ENCODE measurements around the gene UNC79.

Gene UNC79

DNA sequence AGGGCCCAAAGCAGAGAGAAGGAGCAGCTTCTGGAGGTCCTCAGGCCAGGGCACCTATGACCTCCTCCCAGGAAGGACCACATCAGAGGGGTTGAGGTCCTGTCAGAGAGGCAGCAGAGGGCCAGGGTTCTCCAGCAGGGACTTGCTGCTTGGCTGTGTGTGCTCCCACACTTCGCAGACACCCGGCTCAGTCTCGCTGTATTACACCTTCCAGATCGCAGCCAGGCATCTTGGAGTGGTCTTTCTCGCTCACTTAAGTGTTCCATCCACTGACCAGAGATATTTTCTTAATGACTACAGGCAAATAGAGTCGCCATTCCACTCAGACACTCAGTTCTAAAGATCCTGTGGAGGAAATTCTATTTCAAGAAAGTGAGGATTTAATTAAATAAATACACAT lies 273.2 kb downstream of the UNC79 start:
- TF ChIP-seq, protein P1, sequence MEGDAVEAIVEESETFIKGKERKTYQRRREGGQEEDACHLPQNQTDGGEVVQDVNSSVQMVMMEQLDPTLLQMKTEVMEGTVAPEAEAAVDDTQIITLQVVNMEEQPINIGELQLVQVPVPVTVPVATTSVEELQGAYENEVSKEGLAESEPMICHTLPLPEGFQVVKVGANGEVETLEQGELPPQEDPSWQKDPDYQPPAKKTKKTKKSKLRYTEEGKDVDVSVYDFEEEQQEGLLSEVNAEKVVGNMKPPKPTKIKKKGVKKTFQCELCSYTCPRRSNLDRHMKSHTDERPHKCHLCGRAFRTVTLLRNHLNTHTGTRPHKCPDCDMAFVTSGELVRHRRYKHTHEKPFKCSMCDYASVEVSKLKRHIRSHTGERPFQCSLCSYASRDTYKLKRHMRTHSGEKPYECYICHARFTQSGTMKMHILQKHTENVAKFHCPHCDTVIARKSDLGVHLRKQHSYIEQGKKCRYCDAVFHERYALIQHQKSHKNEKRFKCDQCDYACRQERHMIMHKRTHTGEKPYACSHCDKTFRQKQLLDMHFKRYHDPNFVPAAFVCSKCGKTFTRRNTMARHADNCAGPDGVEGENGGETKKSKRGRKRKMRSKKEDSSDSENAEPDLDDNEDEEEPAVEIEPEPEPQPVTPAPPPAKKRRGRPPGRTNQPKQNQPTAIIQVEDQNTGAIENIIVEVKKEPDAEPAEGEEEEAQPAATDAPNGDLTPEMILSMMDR (IDR thresholded peaks at IDR 0.05; ENCODE audit: insufficient read depth, low read length, poor library complexity, severe bottlenecking): no peak
- Histone ChIP-seq H3K27me3 (replicated peaks; ENCODE audit: control insufficient read depth, insufficient read depth, low read length) (no peaks in the 10 kb centered on the region; the same call in none of the 2 replicates), H3K36me3 (ENCODE audit: control insufficient read depth, insufficient read depth, low read length) (no peaks in the 10 kb centered on the region), H3K4me3 (replicated peaks; ENCODE audit: low read depth, low read length) (no peak overlapping the region)
- DNase-seq (ENCODE audit: extremely low read depth, insufficient read length): no peak

DNA sequence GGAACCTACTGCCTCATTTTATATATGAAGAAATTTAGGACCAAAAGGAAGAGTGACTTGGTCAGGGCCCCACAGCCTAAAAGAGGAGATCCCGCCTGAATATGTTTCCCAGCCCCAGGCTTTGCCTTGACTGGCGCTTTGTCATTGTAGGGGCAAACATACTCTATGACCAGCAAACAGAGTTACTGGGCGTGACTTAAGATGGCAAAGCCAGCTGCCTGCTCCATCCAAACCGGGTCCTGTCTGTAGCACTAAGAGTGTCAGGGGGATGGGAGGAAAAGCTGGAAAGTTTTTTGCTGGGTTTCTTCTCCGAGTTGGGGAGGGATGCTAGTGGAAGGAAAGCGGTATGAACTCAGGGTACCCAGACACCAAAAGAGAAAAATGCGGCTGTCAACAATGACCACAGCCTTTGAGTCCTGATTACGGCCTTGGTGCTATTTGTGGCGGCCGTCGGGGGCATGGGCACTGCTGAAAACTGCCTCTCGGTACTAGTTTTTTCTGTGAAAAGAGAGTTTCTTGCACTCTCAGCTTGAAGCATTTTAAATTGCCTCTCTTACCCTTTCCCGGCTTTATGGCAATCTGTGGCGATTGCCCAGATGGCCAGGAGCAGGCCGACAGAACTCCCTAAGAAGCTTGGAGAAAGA lies 274.9 kb downstream of the UNC79 start:
- Histone ChIP-seq H3K27me3 (replicated peaks; ENCODE audit: control insufficient read depth, insufficient read depth, low read length) (peaks cover 2% of the 10 kb centered on the region), H3K4me3 (replicated peaks; ENCODE audit: low read depth, low read length) (no peak overlapping the region), H3K36me3 (ENCODE audit: control insufficient read depth, insufficient read depth, low read length) (no peaks in the 10 kb centered on the region)
- no peak for DNase-seq (ENCODE audit: extremely low read depth, insufficient read length)
- TF ChIP-seq, protein P1 (IDR thresholded peaks at IDR 0.05; ENCODE audit: insufficient read depth, low read length, poor library complexity, severe bottlenecking): no peak

DNA sequence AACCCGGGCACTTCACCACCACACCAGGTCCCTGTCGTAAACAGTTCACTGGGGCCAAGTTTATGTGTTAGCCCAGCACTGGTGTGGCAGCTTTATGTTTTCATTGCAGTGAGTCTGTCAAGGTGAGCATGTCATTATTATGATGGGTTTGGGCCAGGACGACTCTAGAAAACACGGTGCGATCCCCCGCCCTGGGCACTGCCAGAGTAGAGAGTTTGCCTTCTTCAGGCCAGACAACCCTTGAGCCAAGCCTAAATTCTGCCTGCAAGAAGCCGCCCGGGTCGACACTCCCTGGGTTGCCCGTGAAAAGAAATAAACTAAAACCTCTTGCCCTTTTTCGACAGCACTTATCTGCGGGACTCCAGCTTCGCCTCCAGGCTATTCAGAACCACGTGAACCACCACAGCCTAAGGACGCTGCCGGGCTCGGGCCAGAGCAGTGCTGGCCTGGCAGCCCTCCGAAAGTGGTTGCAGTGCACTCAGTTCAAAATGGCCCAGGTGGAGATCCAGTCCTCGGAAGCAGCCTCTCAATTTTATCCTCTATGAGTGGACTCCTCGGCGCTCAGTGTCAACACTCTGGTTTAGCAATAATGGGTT lies 275.7 kb downstream of the UNC79 start:
- Histone ChIP-seq H3K4me3 (replicated peaks; ENCODE audit: low read depth, low read length) (no peak overlapping the region), H3K36me3 (ENCODE audit: control insufficient read depth, insufficient read depth, low read length) (no peaks in the 10 kb centered on the region), H3K27me3 (replicated peaks; ENCODE audit: control insufficient read depth, insufficient read depth, low read length) (peaks cover 2% of the 10 kb centered on the region)
- TF ChIP-seq, protein P1 (IDR thresholded peaks at IDR 0.05; ENCODE audit: insufficient read depth, low read length, poor library complexity, severe bottlenecking): no peak
- DNase-seq (ENCODE audit: extremely low read depth, insufficient read length): no peak

DNA sequence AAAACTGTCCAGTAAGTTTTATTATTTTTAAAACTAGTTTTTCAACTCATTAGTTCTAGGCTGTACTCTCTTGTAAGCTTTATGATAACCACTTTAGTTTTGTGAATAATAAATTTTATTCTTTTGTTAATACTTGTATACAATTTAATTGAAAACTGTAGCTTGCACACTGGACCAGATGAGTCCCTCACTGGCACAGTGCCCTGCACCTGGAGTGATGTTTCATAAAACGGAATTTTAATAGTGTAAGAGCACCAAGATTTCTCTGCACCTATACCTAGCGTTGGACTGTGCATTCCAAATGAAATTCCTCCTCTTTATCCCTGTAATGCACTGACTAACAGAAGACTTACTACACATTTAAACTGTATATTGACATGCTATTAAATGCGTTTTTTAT lies 276.7 kb downstream of the UNC79 start:
- Histone ChIP-seq H3K27me3 (replicated peaks; ENCODE audit: control insufficient read depth, insufficient read depth, low read length) (peaks cover 2% of the 10 kb centered on the region), H3K36me3 (ENCODE audit: control insufficient read depth, insufficient read depth, low read length) (no peaks in the 10 kb centered on the region), H3K4me3 (replicated peaks; ENCODE audit: low read depth, low read length) (no peak overlapping the region)
- DNase-seq (ENCODE audit: extremely low read depth, insufficient read length): no peak
- TF ChIP-seq, protein P1 (IDR thresholded peaks at IDR 0.05; ENCODE audit: insufficient read depth, low read length, poor library complexity, severe bottlenecking): no peak

DNA sequence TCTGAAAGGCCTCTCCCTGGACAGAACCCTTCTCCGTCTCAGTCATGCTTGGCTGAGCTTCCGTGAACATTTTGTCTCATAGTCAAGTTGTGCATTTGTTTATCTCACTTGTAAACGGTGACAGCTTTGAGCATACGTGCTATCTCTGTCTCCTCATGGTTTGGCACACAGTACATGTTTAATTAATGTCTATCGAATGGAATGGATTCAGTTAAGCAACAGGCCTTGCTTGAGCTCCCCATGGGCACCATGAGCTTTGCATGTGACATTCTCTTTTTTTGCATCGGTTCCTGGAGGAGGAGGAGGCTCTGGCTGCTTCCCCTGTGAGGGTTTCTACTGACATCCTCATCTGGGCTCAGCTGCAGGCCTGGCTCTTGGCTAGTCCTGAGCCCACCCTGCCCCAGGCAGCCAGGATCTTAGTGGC lies 277.6 kb downstream of the UNC79 start:
- no peak for DNase-seq (ENCODE audit: extremely low read depth, insufficient read length)
- TF ChIP-seq, protein P1 (IDR thresholded peaks at IDR 0.05; ENCODE audit: insufficient read depth, low read length, poor library complexity, severe bottlenecking): no peak
- no peak overlapping the region for H3K4me3 ChIP-seq (replicated peaks; ENCODE audit: low read depth, low read length)
- no peaks in the 10 kb centered on the region for H3K36me3 ChIP-seq (ENCODE audit: control insufficient read depth, insufficient read depth, low read length)
- peaks cover 2% of the 10 kb centered on the region for H3K27me3 ChIP-seq (replicated peaks; ENCODE audit: control insufficient read depth, insufficient read depth, low read length)
